T-helper 2 cell treated with Interferon-gamma antibody and Interleukin-4, amounts not matched to agents 100 ng/mL and 5 ng/mL, for 36 hours (primary cell): Measurements from ENCODE around the gene ADGRL1. TPM values are rescaled to one million over a fixed set of nuclear protein-coding genes. Genes with fewer than 3 reads are reported as not detected.
"Not testable (repeated sequence)": the region's sequence is repeated elsewhere in the genome, so short reads cannot be mapped to it uniquely, and the experiment has no call there.

ENCODE experiments used
- intact Hi-C: fragments of 100-400 bp; cut with micrococcal nuclease; formaldehyde crosslinking; loops from one replicate; pipeline ENCODE4 v1.15.1; 2023
- total RNA-seq: library from RNA; stranded (reverse); gene quantifications from 2 replicates; pipeline ENCODE4 v1.2.3, GENCODE V29; 2022

ADGRL1 gene
- 8.4 and 11.0 TPM in 2 replicates for total RNA-seq

- intact Hi-C loops = loop anchor here (2.0 to 10.0 kb wide), 2 partner anchors 69 to 279 kb away; partner anchors contain the start of gene ASF1B
Observed at GRCh38 chr19:14205452-14206287, at the start of gene ADGRL1. TSS of gene ADGRL1 (minus strand) at chr19:14206169. CDS start at chr19:14183602, 22,567 bp downstream.

GRCh38 chr19:14255316-14255715 is 49.3 kb upstream of the ADGRL1 start:
- intact Hi-C loops = not testable (repeated sequence)

DNA sequence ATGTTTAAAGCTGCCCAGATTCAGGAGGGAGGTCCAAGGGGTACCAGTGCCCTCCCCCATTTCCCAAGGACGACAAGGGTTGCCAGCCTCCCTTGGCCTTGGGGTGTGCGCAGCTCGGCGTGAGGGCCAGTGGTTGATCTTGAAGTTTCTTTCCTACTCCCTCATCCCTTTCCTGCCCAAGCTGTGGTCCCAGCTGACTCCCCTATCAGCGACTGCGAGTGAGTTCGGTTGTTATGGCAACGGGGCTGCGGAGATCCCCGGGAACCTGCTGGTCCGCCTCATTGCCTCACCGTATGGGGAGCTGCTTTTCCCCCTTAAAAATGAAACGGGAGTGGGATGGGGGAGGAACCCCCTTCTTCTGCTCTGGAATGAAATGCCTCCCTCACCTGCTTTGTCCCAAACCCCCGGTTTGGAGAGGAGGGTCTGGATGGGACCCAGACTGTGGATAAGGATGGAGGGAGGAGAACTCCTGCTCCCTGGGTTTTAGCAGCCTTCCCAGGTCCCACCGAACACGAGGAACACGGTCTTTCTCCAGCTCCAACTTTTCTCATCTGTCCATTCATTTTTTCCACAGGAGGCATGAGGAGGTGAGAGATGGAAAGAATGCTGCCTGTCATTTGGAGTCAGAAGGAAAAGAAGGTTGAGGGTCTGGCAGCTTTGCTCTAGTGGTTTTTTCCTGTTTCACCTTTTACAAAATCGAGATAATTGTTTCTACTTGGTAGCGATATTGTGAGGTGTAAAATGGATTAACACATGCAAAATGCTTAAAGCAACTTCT is 48.0 kb upstream of the ADGRL1 start:
- intact Hi-C loops = not testable (repeated sequence)

GRCh38 chr19:14252136-14252535 is 46.2 kb upstream of the ADGRL1 start:
- intact Hi-C loops = not testable (repeated sequence)

DNA sequence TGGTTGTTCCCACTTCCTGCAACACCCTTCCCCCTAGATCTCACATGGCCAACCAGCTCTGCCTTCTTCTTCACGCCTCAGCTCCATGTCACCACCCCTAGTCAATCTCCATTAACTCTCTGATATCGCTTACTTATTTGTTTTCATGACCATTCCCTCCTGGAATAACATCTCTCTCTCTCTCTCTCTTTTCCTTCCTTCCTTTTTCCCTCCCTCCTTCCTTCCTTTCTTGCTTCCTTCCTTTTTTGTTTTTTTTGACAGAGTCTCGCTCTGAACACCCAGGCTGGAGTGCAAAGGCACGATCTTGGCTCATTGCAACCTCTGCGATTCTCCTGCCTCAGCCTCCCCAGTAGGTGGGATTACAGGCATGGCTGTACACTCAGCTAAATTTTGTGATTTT is 44.9 kb upstream of the ADGRL1 start:
- intact Hi-C loops = no loop called here

GRCh38 chr19:14250315-14250714 is 44.3 kb upstream of the ADGRL1 start:
- intact Hi-C loops = not testable (repeated sequence)

GRCh38 chr19:14249891-14250290 is 43.9 kb upstream of the ADGRL1 start:
- intact Hi-C loops = not testable (repeated sequence)

GRCh38 chr19:14249012-14249754 is 43.2 kb upstream of the ADGRL1 start:
- intact Hi-C loops = not testable (repeated sequence)

DNA sequence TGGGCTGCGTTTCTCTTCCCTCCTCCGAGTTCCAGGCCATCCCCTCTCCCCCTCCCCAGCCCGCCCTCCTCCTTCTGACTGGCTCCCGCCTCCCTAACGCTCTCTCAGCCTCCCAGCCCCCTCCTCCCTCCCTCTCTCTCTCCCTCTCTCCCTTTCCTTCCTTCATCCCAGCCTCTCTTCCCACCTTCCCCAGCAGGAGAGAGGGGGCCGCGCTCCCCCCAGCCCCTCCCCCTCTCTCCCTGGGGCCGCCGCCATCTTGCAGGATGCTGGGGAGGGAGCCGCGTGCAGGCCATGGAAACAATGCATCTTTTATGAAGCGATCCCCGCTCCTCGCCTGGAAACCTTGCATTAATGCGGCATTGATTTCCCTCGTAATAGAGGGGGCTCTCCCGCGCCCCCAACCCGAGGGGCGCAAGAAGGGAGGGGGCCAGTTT is 42.6 kb upstream of the ADGRL1 start:
- intact Hi-C loops = no loop called here

- intact Hi-C loops = not testable (repeated sequence)
Observed at GRCh38 chr19:14247548-14248471, 41.8 kb upstream of the ADGRL1 start.

- intact Hi-C loops = not testable (repeated sequence)
Observed at GRCh38 chr19:14247205-14247547, 41.2 kb upstream of the ADGRL1 start.

GRCh38 chr19:14244393-14244792 is 38.4 kb upstream of the ADGRL1 start:
- intact Hi-C loops = not testable (repeated sequence)

GRCh38 chr19:14243718-14244117 is 37.7 kb upstream of the ADGRL1 start:
- intact Hi-C loops = not testable (repeated sequence)

- intact Hi-C loops = no loop called here
Observed at GRCh38 chr19:14237014-14237941, 31.3 kb upstream of the ADGRL1 start.

DNA sequence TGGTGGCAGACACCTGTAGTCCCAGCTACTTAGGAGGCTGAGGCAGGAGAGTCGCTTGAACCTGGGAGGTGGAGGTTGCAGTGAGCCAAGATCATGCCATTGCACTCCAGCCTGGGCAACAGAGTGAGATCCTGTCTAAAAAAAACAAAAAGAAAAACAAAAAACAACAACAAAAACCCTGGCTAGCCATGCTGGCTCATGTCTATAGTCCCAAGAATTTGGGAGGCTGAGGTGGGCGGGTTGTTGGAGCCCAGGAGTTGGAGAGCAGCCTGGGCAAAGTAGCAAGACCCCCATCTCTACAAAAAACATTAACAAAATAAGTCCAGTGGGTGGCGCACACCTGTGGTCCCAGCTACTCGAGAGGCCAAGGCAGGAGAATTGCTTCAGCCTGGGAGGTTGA is 27.0 kb upstream of the ADGRL1 start:
- intact Hi-C loops = not testable (repeated sequence)

- intact Hi-C loops = not testable (repeated sequence)
Observed at GRCh38 chr19:14228446-14229071, 22.6 kb upstream of the ADGRL1 start.

GRCh38 chr19:14226498-14226897 is 20.5 kb upstream of the ADGRL1 start:
- intact Hi-C loops = not testable (repeated sequence)

DNA sequence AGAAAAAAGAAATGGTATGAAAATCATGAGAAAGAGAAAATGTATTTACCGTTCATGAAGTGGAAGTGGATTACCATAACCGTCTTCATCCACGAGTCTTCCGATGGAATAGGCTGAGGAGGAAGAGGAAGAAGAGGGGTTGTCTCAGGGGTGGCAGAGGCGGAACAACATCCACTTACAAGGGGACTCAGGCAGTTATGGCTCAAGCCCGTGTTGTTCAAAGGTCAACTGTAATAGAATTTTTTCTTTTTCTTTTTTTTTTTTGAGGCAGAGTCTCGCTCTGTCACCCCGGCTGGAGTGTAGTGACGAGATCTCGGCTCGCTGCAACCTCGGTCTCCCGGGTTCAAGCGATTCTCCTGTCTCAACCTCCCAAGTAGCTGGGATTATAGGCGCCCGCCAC is 16.9 kb upstream of the ADGRL1 start:
- intact Hi-C loops = no loop called here

- intact Hi-C loops = not testable (repeated sequence)
Observed at GRCh38 chr19:14221345-14221744, 15.4 kb upstream of the ADGRL1 start.
